H4 (cell line): Measurements from ENCODE around the gene HOXA5. TPM values are rescaled to one million over a fixed set of nuclear protein-coding genes. Genes with fewer than 3 reads are reported as not detected.
A peak's percentile ranks its signal among the peaks of the same experiment; 100 is the strongest.

Experiments used
- DNase-seq: peaks from one replicate; pipeline ENCODE4 v3.0.0-alpha.2; 2015; ENCODE audit warnings: low spot score
- total RNA-seq: library from RNA; depleted of rRNA; stranded (reverse); fragments of >200 nt; shearing (Covaris generic); gene quantifications from 2 replicates; pipeline ENCODE4 v1.2.3, GENCODE V29; 2014

Gene HOXA5
- total RNA-seq, 1 experiment from 2014 or later: 3.6 TPM

DNA sequence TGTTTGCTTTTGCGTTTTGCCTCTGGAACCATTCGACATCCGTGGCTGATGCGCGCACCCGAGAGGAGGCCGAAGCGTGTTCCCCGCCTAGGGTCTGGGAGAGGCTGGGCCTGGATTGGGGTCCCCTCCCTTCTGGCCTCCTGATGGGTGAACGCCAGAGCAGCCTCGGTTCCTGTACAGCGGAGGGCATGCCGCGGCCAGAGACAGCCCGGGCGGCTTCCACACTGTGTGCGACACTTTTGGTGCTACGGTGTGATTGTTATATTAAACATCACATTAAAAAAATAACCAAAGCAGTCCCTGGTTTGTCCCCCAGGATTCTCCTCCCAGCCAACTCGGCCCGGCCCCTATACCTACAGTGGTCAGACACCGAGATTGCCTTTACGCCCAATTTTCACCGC, 16.7 kb upstream of the HOXA5 start:
- DNase-seq: no peak

- DNase-seq: no peak
These were observed 16.0 kb upstream of the HOXA5 start for GRCh38 chr7:27159266-27160144.

DNA sequence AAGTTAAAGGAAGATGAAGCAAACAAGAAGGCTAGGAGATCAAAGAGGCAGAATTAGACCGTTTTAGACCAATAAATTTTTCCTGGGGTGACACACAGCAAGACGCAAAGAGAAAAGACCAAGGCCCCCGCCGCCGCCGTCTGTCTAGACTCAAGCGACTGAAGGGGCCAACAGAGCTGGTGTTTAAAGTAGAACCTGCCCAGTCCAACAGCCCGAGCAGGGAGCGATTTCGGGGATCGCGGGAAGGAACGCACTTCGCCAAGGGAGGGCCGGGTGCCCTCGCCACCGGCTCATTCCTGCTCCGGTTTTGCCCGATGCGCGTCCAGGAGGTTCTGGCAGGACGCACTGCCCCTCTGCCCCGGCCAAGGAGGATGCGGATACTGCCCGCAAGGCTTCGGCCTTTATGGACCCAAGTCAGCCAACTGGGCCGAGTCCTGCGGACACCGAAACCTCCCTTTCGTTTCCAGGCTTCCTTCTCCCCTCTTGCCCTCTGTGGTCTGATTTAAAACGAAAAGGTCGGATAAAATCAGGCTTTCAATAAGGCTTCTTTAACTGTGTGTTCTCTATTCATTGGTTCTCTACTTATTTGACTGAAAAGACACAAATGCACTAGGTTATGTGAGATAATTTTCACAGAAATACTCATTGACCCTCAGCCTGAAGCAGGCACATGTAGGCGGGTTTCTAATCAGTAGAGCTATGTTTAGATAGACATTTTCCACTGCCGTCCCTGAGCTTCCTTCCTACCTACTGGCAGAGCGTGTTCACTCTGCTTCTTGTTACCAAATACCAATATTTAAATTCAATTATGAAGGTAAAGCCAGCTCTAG, 15.2 kb upstream of the HOXA5 start:
- no peak for DNase-seq

- no peak for DNase-seq
These were observed 14.4 kb upstream of the HOXA5 start for GRCh38 chr7:27157702-27158431.

DNA sequence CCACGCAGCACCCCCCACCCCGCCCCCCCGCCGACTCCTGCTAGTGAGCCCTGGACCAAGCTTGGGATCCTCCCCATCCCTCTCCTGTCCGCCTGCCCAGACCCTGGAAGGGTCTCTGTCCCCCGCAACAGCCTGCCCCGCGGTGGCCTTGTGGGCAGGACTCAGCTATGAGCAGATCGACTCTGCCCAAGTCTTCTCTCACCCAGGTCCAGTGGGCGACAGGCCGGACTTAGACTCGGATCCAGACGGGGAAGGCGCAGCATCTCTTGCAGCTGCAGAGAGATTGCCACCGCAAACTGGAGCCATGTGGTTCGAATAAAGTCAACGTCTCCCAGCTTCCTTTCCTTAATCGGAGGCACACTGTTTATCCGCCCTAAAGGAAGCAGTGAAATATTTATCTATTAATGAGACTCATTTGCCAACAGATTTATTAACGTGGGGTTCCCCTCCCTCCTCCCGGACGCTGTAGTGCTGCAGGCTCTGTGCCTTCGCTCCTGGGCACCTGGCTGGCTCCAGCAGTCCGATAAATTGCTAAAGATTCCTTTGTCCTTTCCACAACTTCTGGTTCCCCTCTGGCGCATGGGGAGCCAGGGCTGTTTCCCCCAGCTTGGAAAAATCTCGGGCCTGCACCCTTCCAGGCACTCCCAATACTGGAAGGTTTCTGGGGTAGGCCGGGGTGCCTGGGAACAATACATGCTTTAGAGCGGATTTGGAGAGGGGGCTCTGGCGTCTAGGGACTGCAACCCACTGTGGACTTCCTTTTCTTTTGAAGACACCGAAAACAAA, 13.6 kb upstream of the HOXA5 start:
- DNase-seq: no peak

DNA sequence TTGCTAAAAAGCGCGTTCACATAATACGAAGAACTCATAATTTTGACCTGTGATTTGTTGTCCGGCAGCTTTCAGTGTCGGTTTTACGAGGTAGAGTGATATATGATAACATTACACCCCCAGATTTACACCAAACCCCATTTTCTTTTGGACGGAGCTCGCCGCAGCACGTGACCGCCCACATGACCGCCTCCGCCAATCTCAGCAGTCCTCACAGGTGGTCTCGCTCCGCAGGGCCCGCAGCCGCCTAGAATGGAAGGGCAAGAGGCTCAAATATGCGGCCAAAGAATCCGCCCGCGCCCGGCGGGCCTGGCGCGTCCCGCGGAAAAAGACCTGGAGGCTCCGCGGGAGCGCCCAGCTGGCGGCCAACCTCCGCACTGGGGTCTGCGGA, 13.0 kb upstream of the HOXA5 start, which contains the start of gene HOXA7:
Gene HOXA7 (minus strand): TSS at position 168 of the 391 bp plus-strand sequence. CDS start 130 bp downstream, at position 38.
- DNase-seq: peak; percentile 49

DNA sequence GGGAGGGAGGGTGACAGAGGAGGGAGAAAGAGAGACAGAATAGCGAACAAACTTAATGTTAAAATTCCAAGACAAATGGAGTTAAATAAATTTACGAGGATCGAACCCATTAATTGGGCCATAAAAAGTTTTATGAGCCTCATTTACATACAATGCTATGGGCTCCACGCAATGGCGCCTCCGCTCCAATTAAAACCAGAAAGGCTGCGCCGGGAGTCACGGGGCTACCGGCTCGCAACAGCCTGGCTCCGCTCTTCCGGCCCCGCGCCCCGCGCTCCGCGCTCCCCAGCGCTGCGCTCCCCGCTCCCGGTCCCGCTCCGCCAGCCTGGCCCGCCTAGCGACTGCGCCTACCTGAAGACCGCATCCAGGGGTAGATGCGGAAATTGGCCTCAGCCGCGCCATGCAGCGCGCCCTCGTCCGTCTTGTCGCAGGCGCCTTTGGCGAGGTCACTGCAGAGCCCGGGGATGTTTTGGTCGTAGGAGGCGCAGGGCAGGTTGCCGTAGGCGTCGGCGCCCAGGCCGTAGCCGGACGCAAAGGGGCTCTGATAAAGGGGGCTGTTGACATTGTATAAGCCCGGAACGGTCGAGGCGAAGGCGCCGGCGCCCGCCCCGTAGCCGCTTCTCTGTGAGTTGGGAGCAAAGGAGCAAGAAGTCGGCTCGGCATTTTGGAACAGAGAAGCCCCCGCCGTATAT, 12.5 kb upstream of the HOXA5 start:
- DNase-seq: no peak

- DNase-seq: no peak
These were observed 11.7 kb upstream of the HOXA5 start for GRCh38 chr7:27154901-27155815.

DNA sequence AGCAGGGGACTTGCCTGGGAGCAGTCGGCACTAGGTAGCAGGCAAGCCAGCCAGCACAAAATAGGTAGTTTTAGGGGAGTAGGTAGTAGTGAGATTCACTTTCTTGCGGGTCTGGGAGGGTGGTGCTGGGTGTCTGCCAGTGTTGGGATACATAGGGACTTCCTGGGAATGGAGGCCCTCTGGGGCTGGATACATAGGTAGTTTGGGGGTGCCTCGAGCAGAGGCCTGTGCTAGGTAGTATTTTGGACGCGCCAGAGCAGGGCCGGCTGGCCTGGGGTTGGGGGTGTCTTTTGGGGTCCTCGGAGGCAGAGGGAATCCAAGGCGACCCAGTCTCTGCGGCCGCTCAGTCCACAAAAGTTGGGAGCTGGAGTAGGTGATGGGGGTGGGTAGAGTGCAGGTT, 10.9 kb upstream of the HOXA5 start:
- DNase-seq: no peak

DNA sequence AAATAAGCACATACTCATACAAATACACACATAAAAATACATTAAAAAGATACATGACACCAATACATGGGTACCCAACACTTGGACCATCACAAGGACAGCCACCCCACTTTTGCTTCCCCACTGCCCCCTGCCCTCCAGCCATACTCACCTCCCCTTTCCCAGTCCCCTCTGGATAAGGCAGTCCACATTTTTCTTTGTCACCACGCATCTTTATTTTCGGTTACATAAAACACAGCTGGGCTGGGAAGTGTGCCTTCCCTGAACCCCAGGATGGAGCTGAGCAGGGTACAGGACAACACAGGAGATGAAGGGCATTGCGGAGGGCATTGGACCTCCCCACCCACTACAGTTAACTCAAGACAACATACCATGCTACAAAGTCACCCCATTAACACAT, 10.0 kb upstream of the HOXA5 start:
- DNase-seq: no peak

DNA sequence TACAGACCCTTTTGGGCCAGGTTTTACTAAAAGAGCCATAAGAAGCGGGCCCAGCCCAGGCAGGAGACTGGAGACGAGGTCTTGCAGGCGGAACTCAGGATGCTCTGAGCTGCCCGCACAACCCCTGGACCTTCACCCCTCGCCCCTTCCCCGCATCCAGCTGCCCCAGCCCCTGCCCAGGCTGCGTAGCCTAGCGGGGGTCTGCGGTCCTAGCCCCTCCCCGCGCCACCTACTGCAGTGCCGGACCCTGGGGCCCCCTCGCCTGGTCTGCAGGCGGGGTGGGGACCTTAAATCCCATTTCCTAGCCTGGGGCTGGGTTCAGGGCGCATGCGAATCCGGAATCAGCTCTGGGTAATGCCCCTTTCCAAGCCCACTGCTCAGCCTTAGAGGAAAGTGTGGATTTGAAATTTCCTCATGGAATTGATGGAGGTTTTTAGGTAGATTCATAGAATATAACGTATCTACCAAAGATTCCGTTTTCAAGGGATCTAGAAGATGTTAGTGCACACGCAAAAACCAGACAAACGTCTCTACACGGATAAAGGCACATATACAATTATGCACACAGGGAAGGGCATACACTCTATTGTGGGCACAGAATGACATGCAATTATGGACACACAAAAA, 9.4 kb upstream of the HOXA5 start:
- DNase-seq: no peak

- no peak for DNase-seq
These were observed 8.7 kb upstream of the HOXA5 start, which contains the start of gene HOXA3 for GRCh38 chr7:27151931-27152815. Gene HOXA3, minus strand, starts transcription at chr7:27152583. Its CDS starts 41,943 bp downstream, at chr7:27110640.

DNA sequence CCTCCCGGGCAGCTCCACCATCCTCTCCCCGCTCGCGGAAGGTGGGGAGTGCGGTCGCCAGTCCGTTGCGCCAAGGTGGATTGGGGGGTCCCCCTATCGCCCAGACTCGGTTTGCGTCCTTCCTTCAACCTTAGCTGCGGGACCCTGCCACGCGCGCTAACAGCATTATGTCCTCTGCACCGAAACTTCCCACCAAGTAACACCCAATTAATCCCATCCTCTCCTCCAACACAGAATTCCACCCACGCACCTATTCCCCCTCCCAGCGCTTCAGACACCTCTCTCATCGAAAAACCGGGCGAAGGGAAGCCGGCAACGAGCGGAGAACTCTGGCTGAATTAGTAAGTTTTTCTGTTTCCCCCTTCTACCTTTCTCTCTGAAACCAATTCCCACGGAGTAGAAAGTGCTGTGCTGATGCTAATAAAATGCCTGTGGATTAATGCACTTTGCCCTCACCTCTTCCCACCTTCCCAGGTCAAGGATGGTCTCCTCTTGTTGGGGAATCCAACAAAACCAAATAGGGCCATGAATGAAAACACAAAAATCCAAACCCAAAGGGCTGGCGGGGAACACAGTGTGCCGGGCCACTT, 8.0 kb upstream of the HOXA5 start:
- DNase-seq: no peak

DNA sequence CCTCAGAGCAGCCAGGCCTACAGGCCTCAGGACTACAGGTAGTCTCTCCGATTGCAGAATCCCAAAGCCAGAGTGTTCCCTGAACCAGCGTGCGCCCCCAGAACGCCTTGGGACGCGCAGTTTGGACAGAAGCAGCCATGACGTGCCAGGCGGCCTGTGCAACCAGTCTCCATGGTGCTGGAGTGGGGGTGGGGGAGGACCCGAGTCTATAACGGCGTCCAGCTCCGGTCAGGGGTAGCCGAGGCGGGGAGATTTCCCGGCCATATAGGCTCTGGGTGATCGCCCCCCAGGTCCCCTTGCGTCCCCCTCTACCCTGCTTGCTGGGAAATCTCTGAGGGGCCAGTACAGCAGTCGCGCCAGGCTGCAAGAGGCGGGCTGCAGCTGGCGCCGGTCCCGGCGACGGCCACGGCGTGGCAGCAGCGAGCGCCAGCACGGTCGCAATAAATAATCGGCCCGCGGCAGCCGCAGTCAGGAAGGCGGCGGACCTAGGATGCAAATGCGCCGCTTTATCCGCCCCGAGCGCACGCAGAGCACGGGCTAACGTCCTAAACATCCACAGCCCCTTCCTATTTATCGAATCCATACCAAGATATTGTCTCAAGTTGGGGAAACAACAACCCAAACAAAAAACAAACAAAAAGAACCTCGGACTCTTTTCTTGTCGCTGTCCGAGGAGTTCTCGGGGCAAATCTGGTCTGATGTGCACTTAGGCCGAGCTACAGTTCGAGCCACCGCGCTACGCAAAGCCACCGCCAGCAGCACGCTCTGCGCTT, 7.3 kb upstream of the HOXA5 start:
- peak; percentile 82 for DNase-seq

DNA sequence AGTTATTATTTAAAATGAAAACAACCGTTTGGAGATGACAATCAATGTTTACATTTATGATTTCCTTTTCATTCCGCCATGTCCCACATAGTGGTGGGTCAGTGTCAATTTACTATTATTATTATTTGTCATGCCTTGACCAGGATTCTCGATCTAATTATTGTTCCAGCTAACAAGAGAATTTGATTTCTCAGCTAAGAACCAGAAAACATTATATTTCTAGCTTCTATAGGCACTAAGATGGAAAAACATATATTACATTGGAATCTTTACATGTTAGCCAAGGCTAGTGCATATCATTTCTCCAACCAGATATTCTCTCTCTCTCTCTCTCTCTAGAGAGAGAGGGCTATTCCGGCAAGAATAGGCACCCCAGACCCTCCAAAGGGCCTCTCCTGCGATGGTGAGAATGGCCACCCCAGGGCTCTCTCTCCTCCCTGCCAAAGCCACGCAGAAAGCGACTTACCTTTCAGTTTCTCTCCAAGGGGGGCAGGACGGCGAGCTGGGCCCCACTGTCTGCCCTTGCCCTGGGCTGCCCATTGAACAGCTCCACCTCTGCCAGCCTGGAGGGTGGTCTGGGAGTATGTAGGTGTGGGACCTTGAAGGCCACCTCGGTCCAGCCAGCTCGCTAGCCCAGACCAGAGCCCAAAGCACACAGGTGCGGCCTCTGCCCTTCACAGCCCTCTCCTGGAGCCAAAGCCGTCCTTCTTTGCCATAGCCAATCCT, 6.5 kb upstream of the HOXA5 start:
- DNase-seq: no peak
